HCT116 (cell line): Measurements from ENCODE around the gene ABTB2. TPM values are rescaled to one million over a fixed set of nuclear protein-coding genes. Genes with fewer than 3 reads are reported as not detected.

Experiments
- ATAC-seq: fragments of 200-7000 bp; cut with Tn5 transposase; 2 replicates; pipeline ENCODE4 v1.9.1; 2020; ENCODE audit warnings: mild to moderate bottlenecking, moderate library complexity
- BruUV-seq: library from RNA; stranded (reverse); fragments of 400-500 nt; replicated peaks from 2 replicates; lab custom pipeline; 2021; lab: Mats Ljungman, UMichigan
- CTCF ChIA-PET: fragments of 300-600 bp; sonication (Branson Sonifier 250); formaldehyde crosslinking; loops from one replicate; lab custom pipeline; 2021; ENCODE audit warnings: antibody characterized with exemption; lab: Charles Lee
- POLR2A ChIA-PET: fragments of 300-600, 350-600 bp; sonication (Branson Sonifier 250); formaldehyde crosslinking; loops from one replicate; lab custom pipeline; 2021; ENCODE audit warnings: antibody characterized with exemption; lab: Charles Lee
- RAD21 ChIA-PET, 2 experiments: fragments of 300-600 bp; sonication (Branson Sonifier 250); formaldehyde crosslinking; loops; one replicate each; lab custom pipeline; 2023; ENCODE audit warnings: low total read pairs in 2 of 2; ENCODE audit not compliant: uncharacterized antibody in 2 of 2, unreplicated experiment in 2 of 2, low non-redundant PET in 1 of 2; lab: Charles Lee
- DNase-seq: peaks from one replicate; pipeline ENCODE4 v3.0.0-alpha.2; 2010; ENCODE audit warnings: low read depth, low spot score
- H2AFZ ChIP-seq: fragments of 200-600 bp; shearing (Covaris generic), sonication (generic); 2 replicates; pipeline ENCODE4 v1.6.1; 2017; ENCODE audit warnings: low read depth, mixed run types, mixed read lengths, antibody characterized with exemption, low read length; ENCODE audit not compliant: poor library complexity, severe bottlenecking
- H3K27ac ChIP-seq: 2 replicates; pipeline ENCODE4 v1.5.1; 2012; ENCODE audit warnings: low read depth, low read length
- H3K27me3 ChIP-seq: fragments of 200-600 bp; sonication (generic); 2 replicates; pipeline ENCODE4 v1.6.1; 2016; ENCODE audit warnings: mixed run types, low read length, mixed read lengths; ENCODE audit not compliant: insufficient read depth
- H3K36me3 ChIP-seq, 2 experiments: fragments of 200-500 bp in 1 of 2; fragments of 200-600 bp in 1 of 2; sonication (Bioruptor generic) in 1 of 2; sonication (generic) in 1 of 2; 2 replicates each; pipeline versions ENCODE4 v1.5.1 to v1.6.1; 2014 to 2016; ENCODE audit warnings: low read length in 2 of 2, inconsistent platforms in 1 of 2, mixed read lengths in 1 of 2, mixed run types in 1 of 2; ENCODE audit not compliant: insufficient read depth in 2 of 2, control insufficient read depth in 1 of 2
- H3K4me1 ChIP-seq, 2 experiments: fragments of 200-600 bp in 1 of 2; sonication (generic) in 1 of 2; 2 replicates each; pipeline versions ENCODE4 v1.5.1 to v1.6.1; 2012 to 2017; ENCODE audit warnings: low read length in 2 of 2, inconsistent platforms in 1 of 2, mild to moderate bottlenecking in 1 of 2, mixed read lengths in 1 of 2, mixed run types in 1 of 2, moderate library complexity in 1 of 2; ENCODE audit not compliant: insufficient read depth in 2 of 2, control insufficient read depth in 1 of 2
- H3K4me2 ChIP-seq: fragments of 200-600 bp; sonication (generic); 2 replicates; pipeline ENCODE4 v1.6.1; 2017; ENCODE audit warnings: mixed run types, low read length, mixed read lengths
- H3K4me3 ChIP-seq, 2 experiments: fragments of 200-600 bp in 1 of 2; sonication (generic) in 1 of 2; replicated peaks in 1 of 2; 2 replicates each; pipeline ENCODE4 v1.5.1; 2011 to 2016; ENCODE audit warnings: low read length in 2 of 2, control low read depth in 1 of 2, low read depth in 1 of 2, mild to moderate bottlenecking in 1 of 2, mixed read lengths in 1 of 2, mixed run types in 1 of 2
- H3K79me2 ChIP-seq: fragments of 200-600 bp; sonication (generic); 2 replicates; pipeline ENCODE4 v1.6.1; 2017; ENCODE audit warnings: mild to moderate bottlenecking, mixed run types, low read length, moderate library complexity, mixed read lengths; ENCODE audit not compliant: insufficient read depth
- H3K9ac ChIP-seq: fragments of 200-600 bp; sonication (generic); 2 replicates; pipeline ENCODE4 v1.6.1; 2016; ENCODE audit warnings: low read length, mixed read lengths
- H3K9me2 ChIP-seq: fragments of 200-600 bp; sonication (generic), shearing (Covaris generic); 2 replicates; pipeline ENCODE4 v1.6.1; 2017; ENCODE audit warnings: mixed run types, mild to moderate bottlenecking, moderate library complexity; ENCODE audit not compliant: insufficient read depth
- H3K9me3 ChIP-seq, 2 experiments: fragments of 200-500 bp in 1 of 2; fragments of 200-600 bp in 1 of 2; sonication (Bioruptor generic) in 1 of 2; sonication (generic) in 1 of 2; 2 replicates each; pipeline ENCODE4 v1.6.1; 2014 to 2017; ENCODE audit warnings: low read length in 2 of 2, mixed read lengths in 2 of 2, inconsistent platforms in 1 of 2, low read depth in 1 of 2, mild to moderate bottlenecking in 1 of 2, mixed run types in 1 of 2, moderate library complexity in 1 of 2; ENCODE audit not compliant: control insufficient read depth in 1 of 2, insufficient read depth in 1 of 2
- H4K20me1 ChIP-seq: fragments of 200-600 bp; sonication (generic), shearing (Covaris generic); 2 replicates; pipeline ENCODE4 v1.6.1; 2017; ENCODE audit warnings: mixed run types, mild to moderate bottlenecking, moderate library complexity; ENCODE audit not compliant: insufficient read depth
- EZH2 ChIP-seq: fragments of 200-600 bp; sonication (generic); IDR thresholded peaks from 2 replicates; pipeline ENCODE4 v1.6.1; 2017; ENCODE audit warnings: antibody characterized with exemption, mixed run types
- EZH2phosphoT487 ChIP-seq: fragments of 200-600 bp; IDR thresholded peaks from 2 replicates; pipeline ENCODE4 v1.6.1; 2018; ENCODE audit warnings: antibody characterized with exemption, borderline replicate concordance
- JUND ChIP-seq: IDR thresholded peaks from 2 replicates; pipeline ENCODE4 v1.6.1; 2012
- MAX ChIP-seq: IDR thresholded peaks from 2 replicates; pipeline ENCODE4 v1.6.1; 2012
- SIN3A ChIP-seq: IDR thresholded peaks from 2 replicates; pipeline ENCODE4 v1.6.1; 2012; ENCODE audit warnings: low read depth
- SP1 ChIP-seq: IDR thresholded peaks from 2 replicates; pipeline ENCODE4 v1.6.1; 2012; ENCODE audit warnings: low read depth
- TCF7L2 ChIP-seq: IDR thresholded peaks from 2 replicates; pipeline ENCODE4 v1.7.0; 2011; ENCODE audit warnings: borderline replicate concordance, inconsistent platforms; ENCODE audit not compliant: insufficient read depth, insufficient read length; ENCODE audit errors: extremely low read depth
- YY1 ChIP-seq: IDR thresholded peaks from 2 replicates; pipeline ENCODE4 v1.6.1; 2011; ENCODE audit warnings: low read length, low read depth, moderate library complexity, mild to moderate bottlenecking; ENCODE audit not compliant: insufficient replicate concordance; ENCODE audit errors: extremely low read depth
- ZBTB33 ChIP-seq: IDR thresholded peaks from 2 replicates; pipeline ENCODE4 v1.6.1; 2011; ENCODE audit warnings: mild to moderate bottlenecking, low read length, moderate library complexity; ENCODE audit not compliant: insufficient replicate concordance; ENCODE audit errors: extremely low read depth
- intact Hi-C: fragments of 100-400 bp; cut with micrococcal nuclease; formaldehyde crosslinking; loops from 2 replicates; pipeline ENCODE4 v1.10.0; 2022
- total RNA-seq: library from RNA; stranded (reverse); gene quantifications from one replicate; pipeline ENCODE4 v1.2.1, GENCODE V29; 2021; ENCODE audit not compliant: unreplicated experiment

The ABTB2 gene
- total RNA-seq, 1 experiment from 2014 or later: 6.8 TPM

GRCh38 chr11:34255101-34255500, 102.7 kb downstream of the ABTB2 start:
- ATAC-seq (no peak), DNase-seq (no peak)
- Histone ChIP-seq H3K36me3 (no peaks in the 10 kb centered on the region), H3K9me3 (no peaks in the 10 kb centered on the region), H3K79me2 (no peaks in the 10 kb centered on the region), H3K4me1 (peaks cover 12 to 29% of the 10 kb centered on the region in 2 experiments; a peak in 3 of 4 replicates), H2AFZ (no peak overlapping the region), H3K4me3 (no peak overlapping the region), H3K27me3 (no peaks in the 10 kb centered on the region), H3K4me2 (no peak overlapping the region), H4K20me1 (peaks cover 3% of the 10 kb centered on the region; the same call in 1 of the 2 replicates), H3K9me2 (no peaks in the 10 kb centered on the region), H3K27ac (no peak overlapping the region), H3K9ac (no peak overlapping the region)
- BruUV-seq: no TSS peak
- intact Hi-C loops: no loop called here
- POLR2A ChIA-PET: interaction anchor here (1.1 kb wide), 1 partner anchor 8 kb away, joined by 3 read pairs; no protein-coding TSS in a partner anchor
- CTCF ChIA-PET: no interaction called here
- TF ChIP-seq EZH2 (no peak), SIN3A (no peak), JUND (no peak), TCF7L2 (no peak), ZBTB33 (no peak), YY1 (no peak), MAX (no peak), EZH2phosphoT487 (no peak), SP1 (no peak)
- RAD21 ChIA-PET: interaction anchor here in 1 of 2 experiments (0.7 kb wide), 1 partner anchor 67 kb away, joined by 4 read pairs; no protein-coding TSS in a partner anchor
